GM12878 (cell line): ENCODE results near the gene CARMIL3.

ENCODE experiments used
- CBX5 ChIP-seq: sonication (generic); IDR thresholded peaks from 2 replicates; pipeline ENCODE4 v1.6.1; 2016; ENCODE audit warnings: low read depth, moderate library complexity, mild to moderate bottlenecking, inconsistent platforms
- CTCF ChIP-seq, 3 experiments: IDR thresholded peaks in 2 of 3; conservative IDR thresholded peaks in 1 of 3; 2 replicates each; pipeline ENCODE4 v1.5.1; 2011; ENCODE audit warnings: low read depth in 3 of 3, low read length in 3 of 3, mild to moderate bottlenecking in 3 of 3, control low read depth in 2 of 3, moderate library complexity in 2 of 3, inconsistent platforms in 1 of 3, mixed read lengths in 1 of 3; ENCODE audit not compliant: control insufficient read depth in 2 of 3, insufficient read depth in 1 of 3; ENCODE audit errors: extremely low read depth in 1 of 3
- EZH2 ChIP-seq: IDR thresholded peaks from 2 replicates; pipeline ENCODE4 v1.6.1; 2012; ENCODE audit warnings: low read depth, mild to moderate bottlenecking, control low read depth, inconsistent platforms, low read length, borderline replicate concordance; ENCODE audit not compliant: control insufficient read depth
- HDAC6 ChIP-seq: fragments of 200-600 bp; sonication (generic); IDR thresholded peaks from one replicate; pipeline ENCODE4 v1.8.0; 2017; ENCODE audit warnings: antibody characterized with exemption; ENCODE audit not compliant: unreplicated experiment
- NFXL1 ChIP-seq: fragments of 450-650 bp; IDR thresholded peaks from 2 replicates; pipeline ENCODE4 v1.6.1; 2017; ENCODE audit warnings: antibody characterized with exemption, mild to moderate bottlenecking, borderline replicate concordance
- POLR2A ChIP-seq: IDR thresholded peaks from 2 replicates; pipeline ENCODE4 v1.6.1; 2011; ENCODE audit warnings: low read depth, mild to moderate bottlenecking, low read length
- POLR2AphosphoS5 ChIP-seq: IDR thresholded peaks from 2 replicates; pipeline ENCODE4 v1.6.1; 2011; ENCODE audit warnings: mild to moderate bottlenecking, low read length, inconsistent platforms
- RBBP5 ChIP-seq: fragments of 200-600 bp; sonication (generic); conservative IDR thresholded peaks from 2 replicates; pipeline ENCODE4 v1.6.1; 2016
- RCOR1 ChIP-seq: conservative IDR thresholded peaks from 2 replicates; pipeline ENCODE4 v1.6.1; 2012; ENCODE audit warnings: low read depth, low read length, improper control_type of control experiment
- REST ChIP-seq: IDR thresholded peaks from 2 replicates; pipeline ENCODE4 v1.6.1; 2012; ENCODE audit warnings: mild to moderate bottlenecking, low read depth, low read length
- SP1 ChIP-seq: IDR thresholded peaks from one replicate; pipeline ENCODE4 v1.6.1; 2011; ENCODE audit warnings: low read depth, low read length
- USF1 ChIP-seq: IDR thresholded peaks from 2 replicates; pipeline ENCODE4 v1.6.1; 2011; ENCODE audit warnings: borderline replicate concordance, low read depth, mild to moderate bottlenecking, moderate library complexity, mixed read lengths, low read length; ENCODE audit not compliant: insufficient read depth; ENCODE audit errors: extremely low read length
- ZNF24 ChIP-seq: fragments of 450-650 bp; IDR thresholded peaks from 2 replicates; pipeline ENCODE4 v1.6.1; 2017; ENCODE audit warnings: antibody characterized with exemption, mild to moderate bottlenecking
- ZNF274 ChIP-seq: IDR thresholded peaks from one replicate; pipeline ENCODE4 v1.8.0; 2011; ENCODE audit not compliant: insufficient read length, insufficient read depth

GRCh38 chr14:24052656-24053547 is 1.1 kb downstream of the CARMIL3 start:
- TF ChIP-seq USF1 = no peak
- no peak for TF ChIP-seq CTCF (IDR thresholded peaks at IDR 0.05 in 2 of 3, conservative IDR thresholded peaks at IDR 0.05 in 1 of 3; ENCODE audit: control insufficient read depth in 2 of 3, extremely low read depth in 1 of 3, insufficient read depth in 1 of 3, low read depth in 3 of 3, low read length in 3 of 3)
- TF ChIP-seq SP1 = no peak
- no peak for TF ChIP-seq POLR2AphosphoS5
- no peak for TF ChIP-seq RBBP5
- TF ChIP-seq ZNF24 = no peak
- no peak for TF ChIP-seq POLR2A
- no peak for TF ChIP-seq CBX5
- no peak for TF ChIP-seq REST
- TF ChIP-seq ZNF274 = no peak
- no peak for TF ChIP-seq RCOR1
- no peak for TF ChIP-seq HDAC6
- no peak for TF ChIP-seq EZH2
- TF ChIP-seq NFXL1 = no peak
